K562 (cell line): ENCODE measurements around the gene YES1. TPM values are rescaled to one million over a fixed set of nuclear protein-coding genes. Genes with fewer than 3 reads are reported as not detected.

Experiments used
- CBX2 ChIP-seq: fragments of 200-600 bp; sonication (generic); IDR thresholded peaks from one replicate; pipeline ENCODE4 v1.6.1; 2012; ENCODE audit warnings: mild to moderate bottlenecking, low read length, inconsistent platforms; ENCODE audit not compliant: insufficient read depth, poor library complexity, severe bottlenecking
- CREB1 ChIP-seq, 2 experiments: sonication (generic) in 1 of 2; formaldehyde crosslinking in 1 of 2; IDR thresholded peaks; 2 replicates each; pipeline versions ENCODE4 v1.6.1 to v1.8.0; 2012 to 2022; ENCODE audit warnings: inconsistent platforms in 1 of 2, mild to moderate bottlenecking in 1 of 2, missing genetic modification reagents in 1 of 2, moderate library complexity in 1 of 2
- CTBP1 ChIP-seq: fragments of 450-650 bp; IDR thresholded peaks from 2 replicates; pipeline ENCODE4 v1.6.1; 2016; ENCODE audit warnings: borderline replicate concordance
- MAFF ChIP-seq: IDR thresholded peaks from 2 replicates; pipeline ENCODE4 v1.6.1; 2012; ENCODE audit warnings: low read length, improper control_type of control experiment
- NR2F6 ChIP-seq: fragments of 450-650 bp; formaldehyde crosslinking; IDR thresholded peaks from 2 replicates; pipeline ENCODE4 v1.4.0; 2020; ENCODE audit warnings: mild to moderate bottlenecking
- POLR2G ChIP-seq: fragments of 200-400 bp; formaldehyde crosslinking; IDR thresholded peaks from 2 replicates; pipeline ENCODE4 v1.6.1; 2017; ENCODE audit warnings: low read depth, mild to moderate bottlenecking, antibody characterized with exemption, low read length, moderate library complexity
- RFX5 ChIP-seq: IDR thresholded peaks from 2 replicates; pipeline ENCODE4 v1.6.1; 2011; ENCODE audit warnings: low read depth, mild to moderate bottlenecking, improper control_type of control experiment, low read length
- SAFB2 ChIP-seq: fragments of 200-400 bp; formaldehyde crosslinking; IDR thresholded peaks from 2 replicates; pipeline ENCODE4 v1.6.1; 2018; ENCODE audit warnings: borderline replicate concordance, low read length, low read depth, moderate library complexity; ENCODE audit not compliant: severe bottlenecking
- TCF3 ChIP-seq: sonication (generic); formaldehyde crosslinking; IDR thresholded peaks from 2 replicates; pipeline ENCODE4 v1.4.0; 2020; ENCODE audit warnings: mild to moderate bottlenecking, missing genetic modification reagents
- ZNF175 ChIP-seq: fragments of 200-800 bp; sonication (Bioruptor generic); IDR thresholded peaks from 2 replicates; pipeline ENCODE4 v1.6.1; 2016; ENCODE audit warnings: low read depth, mild to moderate bottlenecking, missing genetic modification characterization, missing compliant biosample characterization
- ZNF224 ChIP-seq: sonication (generic); formaldehyde crosslinking; IDR thresholded peaks from 2 replicates; pipeline ENCODE4 v1.8.0; 2022; ENCODE audit warnings: mild to moderate bottlenecking, missing genetic modification reagents
- ZNF507 ChIP-seq: conservative IDR thresholded peaks from 2 replicates; pipeline ENCODE4 v1.6.1; 2017; ENCODE audit warnings: missing genetic modification characterization, missing compliant biosample characterization
- polyA plus RNA-seq, 8 experiments: library from polyadenylated mRNA; depleted of rRNA in 4 of 8; stranded (reverse) in 5 of 8; unstranded in 3 of 8; fragments of >200 nt; fragmentation: Nextera tagmentation in 2 of 8; fragmentation: Illumina TruSeq in 1 of 8; extraction: Ambion mirVana in 2 of 8; extraction: Trizol in 1 of 8; gene quantifications; 2 replicates each; pipeline versions ENCODE4 v1.2.1 to v1.2.3, GENCODE V29; 2011 to 2014; ENCODE audit warnings: inconsistent platforms in 1 of 8, missing spikeins in 1 of 8
- total RNA-seq, 7 experiments: library from RNA; depleted of rRNA in 6 of 7; stranded (reverse); fragments of >200 nt in 6 of 7; fragmentation: Illumina TruSeq in 2 of 7; extraction: Trizol in 2 of 7; gene quantifications; 2 replicates each; pipeline versions ENCODE4 v1.2.1 to v1.2.3, GENCODE V29; 2011 to 2021; ENCODE audit warnings: low replicate concordance in 1 of 7
- TF ChIP-seq, protein P1 (sequence below): fragments of 450-650 bp; conservative IDR thresholded peaks from 2 replicates; pipeline ENCODE4 v1.6.1; 2016; ENCODE audit warnings: missing genetic modification characterization, low read depth, mild to moderate bottlenecking, control low read depth, missing compliant biosample characterization
- TF ChIP-seq, protein P2 (sequence below): fragments of 250-450 bp; sonication (Bioruptor Pico); IDR thresholded peaks from 2 replicates; pipeline ENCODE4 v1.4.0; 2020
- TF ChIP-seq, protein P3 (sequence below): fragments of 450-650 bp; formaldehyde crosslinking; IDR thresholded peaks from 2 replicates; pipeline ENCODE4 v1.4.0; 2020; ENCODE audit warnings: mild to moderate bottlenecking, moderate library complexity
- TF ChIP-seq, protein P4 (sequence below): IDR thresholded peaks from 3 replicates; pipeline ENCODE4 v1.6.1; 2011; ENCODE audit warnings: borderline replicate concordance, mild to moderate bottlenecking; ENCODE audit not compliant: insufficient read length, insufficient read depth
- TF ChIP-seq, protein P5 (sequence below): fragments of 250-450 bp; sonication (Bioruptor Pico); IDR thresholded peaks from 2 replicates; pipeline ENCODE4 v1.8.0; 2022; ENCODE audit warnings: moderate library complexity, mild to moderate bottlenecking, inconsistent platforms

YES1 gene
- total and polyA plus RNA-seq, 9 of the 15 experiments (the other 6 are each of a cell fraction or from before 2014, with no cell fraction given), result 37.2 to 115 (median 77.7) TPM

DNA sequence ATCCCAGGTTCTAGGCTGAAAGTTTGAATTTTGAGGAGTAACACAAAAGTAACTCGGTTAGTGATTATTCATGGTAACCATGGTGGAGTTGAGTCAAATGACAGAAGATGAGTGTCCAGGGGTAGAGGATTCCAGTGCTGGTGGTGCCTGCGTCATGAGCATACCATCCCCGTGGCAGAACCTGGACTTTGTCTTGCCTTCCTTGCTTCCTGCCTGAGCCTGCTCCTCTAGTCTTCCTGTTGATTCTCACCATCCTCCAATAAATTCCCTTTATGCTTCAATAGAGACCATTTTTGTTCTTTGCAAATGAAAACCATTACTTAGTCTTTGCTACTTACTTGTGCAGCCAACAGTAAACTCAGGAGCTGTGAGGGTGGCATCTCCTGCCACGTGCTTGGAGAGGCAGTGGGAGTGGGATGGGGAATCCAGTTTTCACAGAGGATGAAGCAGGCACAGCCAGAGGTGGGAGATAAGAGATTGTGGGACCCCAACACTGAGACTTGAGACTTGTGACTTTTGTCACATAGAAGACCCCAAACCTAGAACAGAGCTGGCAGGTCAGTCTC is 4.1 kb upstream of the YES1 start (continued):
- TF ChIP-seq SAFB2 (no peak), ZNF175 (0 out of 2 replicates have a peak, but pooled peaks have one; percentile 13), ZNF507 (tag) (no peak), CREB1 (IDR thresholded peaks at IDR 0.05) (no peak), CREB1 (CRISPR knock-in tag; IDR thresholded peaks at IDR 0.05) (no peak), CBX2 (no peak), TCF3 (CRISPR knock-in tag) (peak; percentile 4; the same call in 1 of the 2 replicates), NR2F6 (CRISPR knock-in tag) (no peak), ZNF224 (no peak), CTBP1 (0 out of 2 replicates have a peak, but pooled peaks have one; percentile 10), POLR2G (no peak), MAFF (no peak), RFX5 (no peak)
- TF ChIP-seq, protein P1, sequence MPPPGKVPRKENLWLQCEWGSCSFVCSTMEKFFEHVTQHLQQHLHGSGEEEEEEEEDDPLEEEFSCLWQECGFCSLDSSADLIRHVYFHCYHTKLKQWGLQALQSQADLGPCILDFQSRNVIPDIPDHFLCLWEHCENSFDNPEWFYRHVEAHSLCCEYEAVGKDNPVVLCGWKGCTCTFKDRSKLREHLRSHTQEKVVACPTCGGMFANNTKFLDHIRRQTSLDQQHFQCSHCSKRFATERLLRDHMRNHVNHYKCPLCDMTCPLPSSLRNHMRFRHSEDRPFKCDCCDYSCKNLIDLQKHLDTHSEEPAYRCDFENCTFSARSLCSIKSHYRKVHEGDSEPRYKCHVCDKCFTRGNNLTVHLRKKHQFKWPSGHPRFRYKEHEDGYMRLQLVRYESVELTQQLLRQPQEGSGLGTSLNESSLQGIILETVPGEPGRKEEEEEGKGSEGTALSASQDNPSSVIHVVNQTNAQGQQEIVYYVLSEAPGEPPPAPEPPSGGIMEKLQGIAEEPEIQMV (tag), result no peak
- TF ChIP-seq, protein P2, sequence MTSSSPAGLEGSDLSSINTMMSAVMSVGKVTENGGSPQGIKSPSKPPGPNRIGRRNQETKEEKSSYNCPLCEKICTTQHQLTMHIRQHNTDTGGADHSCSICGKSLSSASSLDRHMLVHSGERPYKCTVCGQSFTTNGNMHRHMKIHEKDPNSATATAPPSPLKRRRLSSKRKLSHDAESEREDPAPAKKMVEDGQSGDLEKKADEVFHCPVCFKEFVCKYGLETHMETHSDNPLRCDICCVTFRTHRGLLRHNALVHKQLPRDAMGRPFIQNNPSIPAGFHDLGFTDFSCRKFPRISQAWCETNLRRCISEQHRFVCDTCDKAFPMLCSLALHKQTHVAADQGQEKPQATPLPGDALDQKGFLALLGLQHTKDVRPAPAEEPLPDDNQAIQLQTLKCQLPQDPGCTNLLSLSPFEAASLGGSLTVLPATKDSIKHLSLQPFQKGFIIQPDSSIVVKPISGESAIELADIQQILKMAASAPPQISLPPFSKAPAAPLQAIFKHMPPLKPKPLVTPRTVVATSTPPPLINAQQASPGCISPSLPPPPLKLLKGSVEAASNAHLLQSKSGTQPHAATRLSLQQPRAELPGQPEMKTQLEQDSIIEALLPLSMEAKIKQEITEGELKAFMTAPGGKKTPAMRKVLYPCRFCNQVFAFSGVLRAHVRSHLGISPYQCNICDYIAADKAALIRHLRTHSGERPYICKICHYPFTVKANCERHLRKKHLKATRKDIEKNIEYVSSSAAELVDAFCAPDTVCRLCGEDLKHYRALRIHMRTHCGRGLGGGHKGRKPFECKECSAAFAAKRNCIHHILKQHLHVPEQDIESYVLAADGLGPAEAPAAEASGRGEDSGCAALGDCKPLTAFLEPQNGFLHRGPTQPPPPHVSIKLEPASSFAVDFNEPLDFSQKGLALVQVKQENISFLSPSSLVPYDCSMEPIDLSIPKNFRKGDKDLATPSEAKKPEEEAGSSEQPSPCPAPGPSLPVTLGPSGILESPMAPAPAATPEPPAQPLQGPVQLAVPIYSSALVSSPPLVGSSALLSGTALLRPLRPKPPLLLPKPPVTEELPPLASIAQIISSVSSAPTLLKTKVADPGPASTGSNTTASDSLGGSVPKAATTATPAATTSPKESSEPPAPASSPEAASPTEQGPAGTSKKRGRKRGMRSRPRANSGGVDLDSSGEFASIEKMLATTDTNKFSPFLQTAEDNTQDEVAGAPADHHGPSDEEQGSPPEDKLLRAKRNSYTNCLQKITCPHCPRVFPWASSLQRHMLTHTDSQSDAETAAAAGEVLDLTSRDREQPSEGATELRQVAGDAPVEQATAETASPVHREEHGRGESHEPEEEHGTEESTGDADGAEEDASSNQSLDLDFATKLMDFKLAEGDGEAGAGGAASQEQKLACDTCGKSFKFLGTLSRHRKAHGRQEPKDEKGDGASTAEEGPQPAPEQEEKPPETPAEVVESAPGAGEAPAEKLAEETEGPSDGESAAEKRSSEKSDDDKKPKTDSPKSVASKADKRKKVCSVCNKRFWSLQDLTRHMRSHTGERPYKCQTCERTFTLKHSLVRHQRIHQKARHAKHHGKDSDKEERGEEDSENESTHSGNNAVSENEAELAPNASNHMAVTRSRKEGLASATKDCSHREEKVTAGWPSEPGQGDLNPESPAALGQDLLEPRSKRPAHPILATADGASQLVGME (CRISPR knock-in tag), result peak; percentile 59; the same call in 1 of the 2 replicates
- TF ChIP-seq, protein P3, sequence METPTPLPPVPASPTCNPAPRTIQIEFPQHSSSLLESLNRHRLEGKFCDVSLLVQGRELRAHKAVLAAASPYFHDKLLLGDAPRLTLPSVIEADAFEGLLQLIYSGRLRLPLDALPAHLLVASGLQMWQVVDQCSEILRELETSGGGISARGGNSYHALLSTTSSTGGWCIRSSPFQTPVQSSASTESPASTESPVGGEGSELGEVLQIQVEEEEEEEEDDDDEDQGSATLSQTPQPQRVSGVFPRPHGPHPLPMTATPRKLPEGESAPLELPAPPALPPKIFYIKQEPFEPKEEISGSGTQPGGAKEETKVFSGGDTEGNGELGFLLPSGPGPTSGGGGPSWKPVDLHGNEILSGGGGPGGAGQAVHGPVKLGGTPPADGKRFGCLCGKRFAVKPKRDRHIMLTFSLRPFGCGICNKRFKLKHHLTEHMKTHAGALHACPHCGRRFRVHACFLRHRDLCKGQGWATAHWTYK (CRISPR knock-in tag), result no peak
- TF ChIP-seq, protein P4, sequence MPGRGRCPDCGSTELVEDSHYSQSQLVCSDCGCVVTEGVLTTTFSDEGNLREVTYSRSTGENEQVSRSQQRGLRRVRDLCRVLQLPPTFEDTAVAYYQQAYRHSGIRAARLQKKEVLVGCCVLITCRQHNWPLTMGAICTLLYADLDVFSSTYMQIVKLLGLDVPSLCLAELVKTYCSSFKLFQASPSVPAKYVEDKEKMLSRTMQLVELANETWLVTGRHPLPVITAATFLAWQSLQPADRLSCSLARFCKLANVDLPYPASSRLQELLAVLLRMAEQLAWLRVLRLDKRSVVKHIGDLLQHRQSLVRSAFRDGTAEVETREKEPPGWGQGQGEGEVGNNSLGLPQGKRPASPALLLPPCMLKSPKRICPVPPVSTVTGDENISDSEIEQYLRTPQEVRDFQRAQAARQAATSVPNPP, result no peak
- TF ChIP-seq, protein P5, sequence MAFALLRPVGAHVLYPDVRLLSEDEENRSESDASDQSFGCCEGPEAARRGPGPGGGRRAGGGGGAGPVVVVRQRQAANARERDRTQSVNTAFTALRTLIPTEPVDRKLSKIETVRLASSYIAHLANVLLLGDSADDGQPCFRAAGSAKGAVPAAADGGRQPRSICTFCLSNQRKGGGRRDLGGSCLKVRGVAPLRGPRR (CRISPR knock-in tag), result 0 out of 2 replicates have a peak, but pooled peaks have one; percentile 40
